Renal cortex interstitium (tissue), 15 donors: ENCODE data around the gene HNRNPA3. TPM values are rescaled to one million over a fixed set of nuclear protein-coding genes. Genes with fewer than 3 reads are reported as not detected.
"Not testable (repeated sequence)": the region's sequence is repeated elsewhere in the genome, so short reads cannot be mapped to it uniquely, and the experiment has no call there.

Source experiments
- DNase-seq, 11 donors: peaks; one replicate each; pipeline ENCODE4 v3.0.0-alpha.2; 2013; ENCODE audit warnings: low read depth in 9 of 11, low spot score in 4 of 11; ENCODE audit errors: extremely low read depth in 1 of 11
- long read RNA-seq, 16 experiments: transcript quantifications; one replicate each; lab custom pipeline, GENCODE V29; 2026
- polyA plus RNA-seq, 3 donors: library from polyadenylated mRNA; unstranded; fragments of 120-200 nt; gene quantifications; one replicate each; pipeline ENCODE4 v1.2.1, GENCODE V29; 2013; ENCODE audit not compliant: insufficient read length in 3 of 3

HNRNPA3 gene
- 100 to 1,000 TPM; 584 to 778 (median 756) TPM for polyA plus RNA-seq
- long read RNA-seq, donor 1, full-length matches to known transcripts, result 10 of 238 reads
- long read RNA-seq, donor 1, partial matches to known transcripts, result 218 of 238 reads
- long read RNA-seq, donor 1, other reads (novel, unspliced or antisense), result 10 of 238 reads
- long read RNA-seq, donor 2, full-length matches to known transcripts, result 23 of 249 reads
- long read RNA-seq, donor 2, partial matches to known transcripts, result 220 of 249 reads
- long read RNA-seq, donor 2, other reads (novel, unspliced or antisense), result 6 of 249 reads
- long read RNA-seq, donor 3, full-length matches to known transcripts, result 32 of 530 reads
- long read RNA-seq, donor 3, partial matches to known transcripts, result 419 of 530 reads
- long read RNA-seq, donor 3, other reads (novel, unspliced or antisense), result 79 of 530 reads
- long read RNA-seq, donor 4, full-length matches to known transcripts, result 22 of 268 reads
- long read RNA-seq, donor 4, partial matches to known transcripts, result 199 of 268 reads
- long read RNA-seq, donor 4, other reads (novel, unspliced or antisense), result 47 of 268 reads
- long read RNA-seq, donor 5, result 0 reads
- long read RNA-seq, donor 6, full-length matches to known transcripts, result 25 of 518 reads
- long read RNA-seq, donor 6, partial matches to known transcripts, result 426 of 518 reads
- long read RNA-seq, donor 6, other reads (novel, unspliced or antisense), result 67 of 518 reads
- long read RNA-seq, donor 7, full-length matches to known transcripts, result 30 of 556 reads
- long read RNA-seq, donor 7, partial matches to known transcripts, result 442 of 556 reads
- long read RNA-seq, donor 7, other reads (novel, unspliced or antisense), result 84 of 556 reads
- long read RNA-seq, donor 8, full-length matches to known transcripts, result 42 of 664 reads
- long read RNA-seq, donor 8, partial matches to known transcripts, result 548 of 664 reads
- long read RNA-seq, donor 8, other reads (novel, unspliced or antisense), result 74 of 664 reads
- long read RNA-seq, donor 9, full-length matches to known transcripts, result 38 of 292 reads
- long read RNA-seq, donor 9, partial matches to known transcripts, result 254 of 292 reads
- long read RNA-seq, donor 9, other reads (novel, unspliced or antisense), result 0 of 292 reads
- long read RNA-seq, donor 10, full-length matches to known transcripts, result 28 of 415 reads
- long read RNA-seq, donor 10, partial matches to known transcripts, result 333 of 415 reads
- long read RNA-seq, donor 10, other reads (novel, unspliced or antisense), result 54 of 415 reads
- long read RNA-seq, donor 11, full-length matches to known transcripts, result 29 of 304 reads
- long read RNA-seq, donor 11, partial matches to known transcripts, result 211 of 304 reads
- long read RNA-seq, donor 11, other reads (novel, unspliced or antisense), result 64 of 304 reads
- long read RNA-seq, donor 12, full-length matches to known transcripts, result 10 of 164 reads
- long read RNA-seq, donor 12, partial matches to known transcripts, result 154 of 164 reads
- long read RNA-seq, donor 12, other reads (novel, unspliced or antisense), result 0 of 164 reads
- long read RNA-seq, donor 13, full-length matches to known transcripts, result 29 of 724 reads
- long read RNA-seq, donor 13, partial matches to known transcripts, result 659 of 724 reads
- long read RNA-seq, donor 13, other reads (novel, unspliced or antisense), result 36 of 724 reads
- long read RNA-seq, donor 14, full-length matches to known transcripts, result 26 of 323 reads
- long read RNA-seq, donor 14, partial matches to known transcripts, result 244 of 323 reads
- long read RNA-seq, donor 14, other reads (novel, unspliced or antisense), result 53 of 323 reads
- long read RNA-seq, donor 15, full-length matches to known transcripts, result 12 of 141 reads
- long read RNA-seq, donor 15, partial matches to known transcripts, result 119 of 141 reads
- long read RNA-seq, donor 15, other reads (novel, unspliced or antisense), result 10 of 141 reads
- long read RNA-seq, donor 16, full-length matches to known transcripts, result 116 of 1,028 reads
- long read RNA-seq, donor 16, partial matches to known transcripts, result 842 of 1,028 reads
- long read RNA-seq, donor 16, other reads (novel, unspliced or antisense), result 70 of 1,028 reads

DNA sequence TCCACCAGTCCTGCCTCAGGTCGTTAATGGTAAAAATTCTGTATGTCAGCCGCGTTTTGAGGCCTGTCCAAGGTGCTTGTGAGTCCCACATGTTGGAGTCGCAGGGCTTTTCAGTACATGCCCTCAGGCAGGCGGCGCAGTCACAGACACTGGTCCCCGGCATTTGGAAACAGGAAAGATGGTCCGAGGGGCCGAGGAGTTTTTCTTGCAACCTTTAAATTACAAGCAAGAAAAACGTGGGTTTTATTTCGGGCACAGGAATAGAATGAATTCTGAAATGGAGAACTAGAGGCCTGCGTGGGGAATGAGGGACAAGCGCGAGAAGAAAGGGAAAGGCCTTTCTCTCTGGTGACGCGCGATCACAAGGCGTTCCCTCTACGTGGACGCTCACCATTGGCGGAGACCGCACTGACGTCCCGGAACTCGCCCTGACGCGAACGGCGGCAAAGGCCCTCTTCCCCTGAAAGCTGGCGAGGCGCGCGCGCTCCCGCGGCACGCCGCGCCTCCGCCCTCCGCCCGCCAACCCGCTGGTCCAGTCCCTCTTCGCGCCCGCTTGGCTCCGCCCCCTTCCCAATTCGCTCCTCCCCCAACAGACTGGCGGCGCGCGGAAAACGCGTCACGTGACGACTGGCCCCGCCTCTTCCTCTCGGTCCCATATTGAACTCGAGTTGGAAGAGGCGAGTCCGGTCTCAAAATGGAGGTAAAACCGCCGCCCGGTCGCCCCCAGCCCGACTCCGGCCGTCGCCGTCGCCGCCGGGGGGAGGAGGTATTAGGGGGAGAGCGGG is at the start of gene HNRNPA3:
Gene HNRNPA3, plus strand, starts transcription at position 689 of the 785 bp plus-strand sequence. Its CDS starts 6 bp downstream, at position 695.
- DNase-seq, result peak; percentile 98 to 100 (median 99)

DNA sequence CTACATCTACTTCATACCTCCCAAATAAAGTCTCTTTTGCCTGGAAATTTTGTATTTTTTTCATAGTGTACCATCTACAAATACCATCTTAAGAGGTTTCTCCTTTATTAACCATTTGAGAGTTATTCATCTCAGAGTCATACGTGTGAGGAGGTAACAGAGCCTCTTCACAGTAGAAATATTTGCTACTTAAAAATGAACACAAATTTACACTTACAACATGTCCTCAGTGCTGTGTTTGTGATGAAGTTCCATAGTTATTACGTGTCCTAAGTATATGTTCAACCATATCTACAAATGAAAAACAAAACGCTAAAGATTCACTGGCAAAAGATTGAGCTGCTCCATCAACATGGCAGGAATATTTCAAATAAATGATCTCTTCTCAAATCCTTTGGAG is 48.5 kb upstream of the HNRNPA3 start:
- no peak for DNase-seq

DNA sequence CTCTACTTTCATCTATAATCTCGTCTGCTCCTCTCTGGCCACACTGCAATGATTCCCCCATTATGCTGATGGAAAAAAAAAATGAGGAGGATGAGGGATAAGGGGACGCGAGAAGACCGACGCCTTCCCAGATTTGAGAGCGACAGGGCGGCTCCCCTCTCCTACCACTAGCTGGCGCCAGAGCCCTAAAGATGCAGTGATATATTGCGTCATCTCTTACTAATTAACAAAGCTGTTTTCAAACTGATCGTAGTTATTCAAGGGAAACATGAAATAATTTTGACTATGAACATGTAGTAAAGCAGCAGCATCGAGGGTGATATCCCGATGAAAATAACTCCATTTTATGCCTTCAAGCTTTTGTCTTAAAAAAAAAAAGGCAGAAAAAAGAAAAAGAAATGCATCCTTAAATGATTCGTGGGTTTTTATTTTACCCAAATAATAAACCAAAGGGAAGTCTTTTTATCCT is 48.0 kb upstream of the HNRNPA3 start:
- DNase-seq, result peak in 8 of 11 donors; percentile 78 to 92 (median 84)

DNA sequence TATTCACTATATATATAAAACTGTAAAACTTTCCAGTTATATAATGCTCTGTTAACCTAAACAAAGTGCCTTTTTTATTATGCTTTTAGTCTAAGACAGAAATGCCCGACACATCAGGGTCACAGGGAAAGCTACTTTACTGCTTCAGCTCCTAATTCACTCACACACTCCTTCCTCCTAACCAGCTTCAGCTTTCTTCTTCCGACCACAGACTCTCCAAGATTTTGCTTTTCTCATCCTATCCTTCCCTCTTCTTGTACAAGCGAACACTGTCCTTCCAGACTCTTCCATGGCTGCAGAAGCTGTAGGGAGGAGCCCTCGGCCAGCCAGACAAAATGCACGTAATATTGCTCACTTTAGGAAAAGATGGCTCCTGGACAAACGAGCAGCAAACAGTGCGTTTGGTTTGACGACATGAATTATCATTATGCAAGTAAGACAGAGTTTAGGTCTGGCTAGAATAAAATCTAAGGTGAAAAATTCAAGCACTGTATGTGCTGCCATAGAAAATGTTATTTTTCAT is 47.5 kb upstream of the HNRNPA3 start:
- DNase-seq, result peak in 4 of 11 donors; percentile 30 to 72 (median 49)

DNA sequence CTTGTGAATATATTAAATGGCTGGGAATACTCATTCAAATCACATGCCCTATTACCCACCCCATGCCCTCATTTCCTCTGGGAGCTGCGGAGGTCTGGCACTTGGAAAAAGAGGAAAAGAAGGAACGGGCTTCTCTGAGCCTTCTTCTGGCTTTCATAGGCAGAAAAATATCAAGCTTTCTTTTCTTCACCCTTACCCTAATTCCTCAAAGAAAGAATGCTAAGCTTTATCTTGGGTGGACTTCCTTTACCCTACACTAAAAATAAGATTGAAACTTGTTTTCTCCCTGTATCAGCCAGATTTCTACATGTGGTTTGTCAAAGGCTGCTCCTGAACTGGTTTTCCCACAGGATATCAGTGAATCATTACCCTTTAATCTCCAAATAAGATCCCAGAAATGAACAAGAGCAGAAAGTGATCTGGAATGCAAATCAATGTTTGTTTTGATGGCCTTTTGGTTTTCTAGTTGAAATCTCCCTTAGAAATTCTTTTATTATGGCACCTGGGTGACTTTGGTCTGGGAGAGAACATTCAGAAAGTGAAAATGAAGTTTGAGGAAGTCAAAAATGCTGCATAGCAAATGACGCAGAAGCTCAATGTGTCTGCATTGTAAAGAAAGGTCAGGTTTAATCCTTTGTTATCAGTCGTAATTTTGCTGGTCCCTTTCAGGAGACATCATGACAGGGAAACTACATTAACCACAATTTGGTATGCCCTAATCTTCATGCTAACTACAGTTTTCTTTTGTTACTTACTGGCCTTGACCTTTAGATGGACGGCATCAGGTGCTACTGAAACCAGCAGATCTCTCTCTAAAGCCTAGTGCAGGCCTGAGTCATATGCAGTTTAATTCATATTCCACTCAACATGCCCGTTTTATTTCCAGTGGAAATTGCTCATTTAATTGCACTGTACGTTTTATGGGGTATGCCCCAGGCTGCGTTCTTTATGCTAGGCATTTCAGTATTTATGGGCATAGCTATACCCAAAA is 46.6 kb upstream of the HNRNPA3 start:
- peak in 1 of 11 donors; percentile 34 for DNase-seq

DNA sequence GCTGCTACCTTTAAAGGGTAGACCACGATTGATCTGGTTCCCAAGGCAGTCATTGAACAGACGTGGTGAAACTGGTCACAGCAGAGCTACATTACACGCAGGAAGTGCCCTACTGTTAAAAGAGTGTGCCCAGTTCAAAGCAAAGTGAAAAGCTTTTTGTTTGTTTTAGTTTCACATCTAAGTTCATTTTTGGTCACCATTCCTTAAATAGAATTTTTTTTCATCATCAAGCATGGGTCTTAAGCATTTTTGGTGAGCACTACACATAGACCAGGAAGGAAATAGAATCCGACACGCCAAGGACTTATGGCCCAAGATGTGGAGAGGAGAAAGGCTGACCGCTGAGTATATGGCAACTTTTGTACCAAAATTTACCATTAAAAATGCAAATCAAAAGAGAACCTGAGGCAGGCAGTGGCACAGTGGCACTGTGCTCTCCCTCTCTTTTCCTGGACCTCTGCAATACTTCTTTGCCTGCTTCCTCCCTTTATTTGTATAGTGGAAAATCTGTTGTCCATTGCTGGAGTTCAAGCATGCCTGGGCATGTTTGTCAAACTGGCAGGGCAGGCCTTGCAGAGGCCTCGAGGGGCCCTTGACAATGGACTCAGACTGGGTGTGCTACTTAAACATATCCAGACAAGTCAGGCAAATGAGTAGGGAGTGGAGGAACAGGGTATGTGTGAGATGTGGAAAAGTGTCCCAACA is 42.6 kb upstream of the HNRNPA3 start:
- no peak for DNase-seq

DNA sequence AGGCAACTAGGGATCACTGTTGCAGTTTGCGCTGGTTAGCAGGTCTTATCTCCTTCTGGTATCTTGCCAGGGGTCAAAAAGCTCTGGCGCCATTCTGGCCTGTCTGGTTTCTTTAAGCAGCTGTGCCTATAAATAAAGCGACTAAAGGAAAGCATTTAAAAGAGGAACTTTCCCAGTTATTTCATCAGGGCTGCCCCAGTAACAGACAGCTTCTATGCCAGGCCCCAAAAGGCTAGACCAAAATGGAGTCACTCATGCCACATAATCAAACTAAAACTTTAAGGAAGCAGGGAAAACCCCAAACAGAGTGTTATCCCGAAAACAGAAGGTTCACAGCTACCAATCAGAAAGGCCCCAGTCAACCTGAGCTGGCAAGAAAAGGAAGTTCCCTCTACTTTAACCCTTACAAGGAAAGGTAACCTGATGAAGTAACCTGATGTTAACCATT is 41.2 kb upstream of the HNRNPA3 start:
- no peak for DNase-seq

DNA sequence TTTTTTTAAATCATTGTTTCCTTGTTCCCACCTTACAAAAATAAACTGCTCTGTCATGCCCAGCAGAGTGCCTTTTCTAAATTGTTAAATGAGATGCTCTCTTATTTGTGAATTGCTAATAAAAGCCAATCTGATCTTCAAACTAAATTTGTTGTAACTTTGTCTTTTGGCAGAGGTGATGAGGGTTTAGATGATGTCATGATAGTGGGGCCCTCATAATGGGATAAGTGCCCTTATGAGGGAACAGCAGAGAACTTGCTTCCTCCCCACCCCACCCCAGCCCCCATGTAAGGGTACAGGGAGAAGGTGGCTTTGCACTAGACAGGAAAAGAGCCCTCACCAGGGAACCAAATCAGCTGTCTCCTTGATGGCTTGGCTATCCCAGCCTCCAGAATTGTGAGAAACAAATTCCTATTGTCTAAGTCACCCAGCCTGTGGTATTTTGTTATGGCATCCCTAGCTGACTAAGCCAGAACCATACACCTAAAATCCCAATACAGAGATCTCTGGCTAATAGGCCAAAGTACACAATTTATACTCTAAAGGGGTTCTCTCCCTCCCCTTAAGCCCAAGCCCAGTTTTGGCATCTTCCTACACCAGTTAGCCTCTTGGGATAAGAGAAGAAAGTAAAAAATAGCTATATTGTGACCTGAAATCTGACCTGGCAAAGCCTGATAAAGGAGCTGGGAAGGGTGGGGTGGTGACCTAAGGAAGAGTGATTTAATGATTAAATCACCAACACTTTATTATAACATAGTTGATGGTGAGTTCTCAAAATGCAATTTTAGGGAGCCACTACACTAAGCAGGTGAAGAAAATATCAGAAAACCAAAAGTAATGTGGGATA is 40.3 kb upstream of the HNRNPA3 start:
- DNase-seq, result no peak

DNA sequence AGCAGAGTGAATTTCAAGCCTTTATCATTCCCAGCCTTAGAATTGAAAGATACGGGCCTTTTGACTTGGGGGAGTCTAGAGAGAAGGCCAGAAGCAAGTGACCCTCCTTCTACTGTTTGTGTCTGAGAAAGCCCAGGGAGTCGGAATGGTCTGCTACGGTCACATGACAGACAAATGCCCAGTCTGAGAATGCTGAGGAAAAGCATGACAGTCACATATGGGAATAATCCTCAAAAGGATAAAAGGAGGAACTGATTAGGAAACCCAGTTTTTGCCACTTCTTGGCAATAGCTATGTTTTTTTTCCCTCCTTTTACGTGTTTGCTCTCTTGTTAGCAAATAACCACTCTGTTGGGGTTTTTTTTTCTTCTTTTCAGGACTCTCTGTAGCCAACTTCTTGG is 38.1 kb upstream of the HNRNPA3 start:
- DNase-seq, result no peak

DNA sequence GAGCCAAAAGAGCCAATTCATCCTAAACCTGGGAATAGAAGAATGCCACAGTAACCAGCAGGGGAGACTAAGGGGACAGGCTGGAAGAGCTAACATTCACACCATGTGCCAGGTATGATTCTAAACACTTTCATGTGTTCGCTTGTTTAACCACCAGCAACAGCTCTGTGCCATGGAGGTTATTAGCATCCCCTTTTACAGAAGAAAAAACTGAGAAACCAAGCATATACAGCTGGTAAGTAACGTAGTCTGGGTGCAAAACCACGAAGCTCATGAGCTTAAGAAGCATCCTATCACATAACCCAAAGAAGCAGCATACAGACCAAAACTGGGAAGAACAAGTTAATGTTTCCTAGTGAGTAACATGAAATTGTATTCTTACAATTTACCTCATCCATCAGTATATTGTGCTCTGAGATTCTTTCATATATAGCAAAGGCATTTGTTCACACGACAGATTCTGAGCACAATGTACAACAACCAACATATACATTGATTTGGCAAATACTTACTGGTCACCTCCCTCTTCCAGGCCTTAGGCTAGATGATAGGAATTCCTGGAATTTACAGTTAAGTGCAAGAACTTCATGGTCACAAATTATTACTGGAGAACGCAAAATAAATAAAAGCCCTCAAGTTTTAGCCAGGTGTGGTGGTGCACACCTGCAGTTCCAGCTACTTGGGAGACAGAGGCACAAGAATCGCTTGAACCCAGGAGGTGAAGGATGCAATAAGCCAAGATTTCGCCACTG is 36.5 kb upstream of the HNRNPA3 start:
- DNase-seq, result no peak

DNA sequence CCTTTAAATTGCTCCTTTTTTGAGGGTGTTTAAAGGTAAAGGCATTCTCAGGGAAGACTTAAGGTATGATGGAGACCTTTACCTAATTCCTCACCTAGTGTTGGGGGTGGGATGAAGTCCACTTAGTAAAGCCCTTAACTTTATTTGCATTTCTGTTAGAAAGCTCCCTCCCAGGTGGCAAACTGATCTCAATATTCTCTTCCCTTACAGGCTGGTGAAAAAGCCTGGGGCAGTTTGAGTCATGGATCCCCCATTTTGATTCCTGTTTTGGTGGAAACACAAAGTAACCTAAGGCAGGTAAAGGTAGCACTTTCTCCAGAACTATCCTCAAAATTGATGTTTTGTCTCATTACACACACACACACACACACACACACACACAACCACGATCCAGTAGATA is 33.8 kb upstream of the HNRNPA3 start:
- no peak for DNase-seq

DNA sequence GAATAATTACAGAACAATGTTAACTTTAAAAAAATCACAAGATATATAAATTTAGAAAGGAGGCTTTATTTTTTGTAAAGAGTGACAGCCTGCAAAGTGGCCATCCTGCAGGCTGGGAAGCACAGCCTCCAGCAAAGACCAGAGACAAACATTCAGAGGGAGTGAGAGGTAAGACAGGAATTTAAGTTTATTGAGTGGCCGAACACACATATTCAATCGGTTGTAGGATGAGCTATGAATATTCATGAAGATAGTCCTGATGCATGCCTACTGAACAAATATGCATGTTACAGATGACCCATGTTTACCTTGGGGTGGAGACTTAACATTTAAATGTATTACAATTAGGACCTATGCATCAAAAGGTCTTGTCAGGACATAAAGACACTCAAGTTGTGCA is 33.4 kb upstream of the HNRNPA3 start:
- DNase-seq, result no peak

DNA sequence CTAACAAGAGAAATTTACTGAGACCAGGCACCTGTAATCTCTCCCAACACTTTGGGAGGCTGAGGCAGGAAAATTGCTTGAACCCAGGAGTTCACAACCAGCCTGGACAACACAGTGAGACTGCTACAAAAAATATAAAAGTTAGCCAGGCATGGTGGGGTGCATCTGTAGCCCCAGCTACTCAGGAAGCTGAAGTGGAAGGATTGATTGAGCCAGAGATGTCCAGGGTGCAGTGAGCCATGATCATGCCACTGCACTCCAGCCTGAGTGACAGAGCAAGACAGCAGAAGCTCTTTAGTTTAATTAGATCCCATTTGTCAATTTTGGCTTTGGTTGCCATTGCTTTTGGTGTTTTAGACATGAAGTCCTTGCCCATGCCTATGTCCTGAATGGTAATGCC is 32.9 kb upstream of the HNRNPA3 start:
- DNase-seq, result not testable (repeated sequence)
